ENCODE measurements around the gene C3orf70. TPM values are rescaled to one million over a fixed set of nuclear protein-coding genes. Genes with fewer than 3 reads are reported as not detected.

Gene C3orf70
- total and polyA plus RNA-seq, 3 donors from 2014 or later = 11.9 to 33.5 (median 21.0) TPM

GRCh38 chr3:185063431-185063830, 89.4 kb downstream of the C3orf70 start:
- intact Hi-C loops (cut with DNase I; ENCODE audit: low total_unique reads) = no loop called here
- no peak overlapping the region for H3K27ac ChIP-seq
- no peaks in the 10 kb centered on the region for H3K27me3 ChIP-seq
- WGBS, 2 donors = 66 to 70% methylated on average over 3 of the region's 3 CpGs
- H3K9me3 ChIP-seq = no peaks in the 10 kb centered on the region
- DNase-seq = no peak
- no peaks in the 10 kb centered on the region for H3K4me1 ChIP-seq
- H3K4me3 ChIP-seq = no peak overlapping the region
- TF ChIP-seq POLR2A (IDR thresholded peaks at IDR 0.05) (no peak), CTCF (IDR thresholded peaks at IDR 0.05) (no peak)
- H3K36me3 ChIP-seq (ENCODE audit: low read depth, missing control alignments) = no peaks in the 10 kb centered on the region

GRCh38 chr3:185062191-185062590, 90.7 kb downstream of the C3orf70 start:
- Histone ChIP-seq H3K4me3 (no peak overlapping the region), H3K36me3 (ENCODE audit: low read depth, missing control alignments) (no peaks in the 10 kb centered on the region), H3K9me3 (no peaks in the 10 kb centered on the region), H3K27ac (no peak overlapping the region), H3K4me1 (no peaks in the 10 kb centered on the region), H3K27me3 (no peaks in the 10 kb centered on the region)
- TF ChIP-seq CTCF (IDR thresholded peaks at IDR 0.05) (no peak), POLR2A (IDR thresholded peaks at IDR 0.05) (no peak)
- no peak for DNase-seq
- intact Hi-C loops (cut with DNase I; ENCODE audit: low total_unique reads) = no loop called here

GRCh38 chr3:185060655-185061054, 92.2 kb downstream of the C3orf70 start:
- Histone ChIP-seq H3K36me3 (ENCODE audit: low read depth, missing control alignments) (no peaks in the 10 kb centered on the region), H3K27ac (no peak overlapping the region), H3K9me3 (no peaks in the 10 kb centered on the region), H3K27me3 (no peaks in the 10 kb centered on the region), H3K4me1 (no peaks in the 10 kb centered on the region), H3K4me3 (no peak overlapping the region)
- TF ChIP-seq CTCF (IDR thresholded peaks at IDR 0.05) (no peak), POLR2A (IDR thresholded peaks at IDR 0.05) (no peak)
- intact Hi-C loops (cut with DNase I; ENCODE audit: low total_unique reads) = no loop called here
- no peak for DNase-seq
- 86 to 100% methylated on average over 2 of the region's 2 CpGs for whole genome bisulfite sequencing, 2 donors

GRCh38 chr3:185059766-185060165, 93.1 kb downstream of the C3orf70 start:
- no peak for DNase-seq
- H3K27ac ChIP-seq = no peak overlapping the region
- H3K36me3 ChIP-seq (ENCODE audit: low read depth, missing control alignments) = no peaks in the 10 kb centered on the region
- H3K27me3 ChIP-seq = no peaks in the 10 kb centered on the region
- no peaks in the 10 kb centered on the region for H3K9me3 ChIP-seq
- no peak overlapping the region for H3K4me3 ChIP-seq
- 89 to 93% methylated on average over 2 of the region's 2 CpGs for WGBS, 2 donors
- no peak for TF ChIP-seq CTCF (IDR thresholded peaks at IDR 0.05)
- TF ChIP-seq POLR2A (IDR thresholded peaks at IDR 0.05) = no peak
- H3K4me1 ChIP-seq = no peaks in the 10 kb centered on the region
- intact Hi-C loops (cut with DNase I; ENCODE audit: low total_unique reads) = no loop called here

- no peak for DNase-seq
- H3K27me3 ChIP-seq = no peaks in the 10 kb centered on the region
- intact Hi-C loops (cut with DNase I; ENCODE audit: low total_unique reads) = no loop called here
- no peak overlapping the region for H3K4me3 ChIP-seq
- no peaks in the 10 kb centered on the region for H3K36me3 ChIP-seq (ENCODE audit: low read depth, missing control alignments)
- WGBS, 2 donors = 63 to 67% methylated on average over 2 of the region's 2 CpGs
- no peaks in the 10 kb centered on the region for H3K4me1 ChIP-seq
- TF ChIP-seq CTCF (IDR thresholded peaks at IDR 0.05) = no peak
- TF ChIP-seq POLR2A (IDR thresholded peaks at IDR 0.05) = no peak
- no peaks in the 10 kb centered on the region for H3K9me3 ChIP-seq
- H3K27ac ChIP-seq = no peak overlapping the region
Measured at GRCh38 chr3:185058796-185059195, 94.1 kb downstream of the C3orf70 start.
